Adrenal gland (tissue), 12 donors: ENCODE measurements around the gene KDM4B. TPM values are rescaled to one million over a fixed set of nuclear protein-coding genes. Genes with fewer than 3 reads are reported as not detected.
"Not testable (repeated sequence)": the region's sequence is repeated elsewhere in the genome, so short reads cannot be mapped to it uniquely, and the experiment has no call there.

Experiments
- DNase-seq, 7 donors: peaks; one replicate each; pipeline ENCODE4 v3.0.0-alpha.2; 2019 to 2020
- H3K27ac ChIP-seq, 5 donors: fragments of 200-600 bp; sonication (generic) in 4 of 5; 1 replicate in 3 of 5; 2 replicates in 2 of 5; pipeline versions ENCODE4 v1.5.1 to v1.8.0; 2016 to 2020; ENCODE audit warnings: mild to moderate bottlenecking in 1 of 5
- H3K27me3 ChIP-seq: fragments of 200-600 bp; 2 replicates; pipeline ENCODE4 v1.8.0; 2021
- H3K36me3 ChIP-seq, 2 donors: fragments of 200-600 bp; replicated peaks in 1 of 2; 1 replicate in 1 of 2; 2 replicates in 1 of 2; pipeline versions ENCODE4 v1.5.1 to v1.8.0; 2018 to 2022
- H3K4me1 ChIP-seq, 2 donors: fragments of 200-600 bp; replicated peaks in 1 of 2; 1 replicate in 1 of 2; 2 replicates in 1 of 2; pipeline versions ENCODE4 v1.5.1 to v1.8.0; 2018 to 2021
- H3K4me3 ChIP-seq, 4 donors: fragments of 200-600 bp; sonication (generic) in 3 of 4; one replicate each; pipeline ENCODE4 v1.5.1; 2016 to 2018
- H3K9me3 ChIP-seq, 3 donors: fragments of 200-600 bp; sonication (generic) in 1 of 3; replicated peaks in 1 of 3; 1 replicate in 2 of 3; 2 replicates in 1 of 3; pipeline versions ENCODE4 v1.5.1 to v1.8.0; 2016 to 2021
- POLR2A ChIP-seq, 2 donors: fragments of 450-650 bp; IDR thresholded peaks; one replicate each; pipeline ENCODE4 v1.6.1; 2017; ENCODE audit warnings: antibody characterized with exemption in 2 of 2, mild to moderate bottlenecking in 2 of 2, moderate library complexity in 1 of 2
- WGBS, 4 donors: extraction: QIAGEN DNeasy Blood & Tissue Kit in 2 of 4; methylation state at CpG; one replicate each; pipeline versions ENCODE4 v1.1.5 to v1.1.7; 2013 to 2017; 5-methylcytosine and 5-hydroxymethylcytosine counted together
- intact Hi-C, 2 donors: fragments of 100-400 bp; cut with DNase I; formaldehyde crosslinking; loops; one replicate each; pipeline versions ENCODE4 v1.14.1 to v1.15.0; 2022 to 2023
- polyA plus RNA-seq, 3 donors: library from polyadenylated mRNA; stranded (reverse); fragments of 200-250 nt in 2 of 3; fragments of 350-450 nt in 1 of 3; fragmentation: Illumina TruSeq in 1 of 3; extraction: RNeasy Lipid Tissue Mini Kit (QIAGEN cat#74804) in 1 of 3; gene quantifications; one replicate each; pipeline ENCODE4 v1.2.3, GENCODE V29; 2013 to 2014
- total RNA-seq, 9 donors: library from RNA; depleted of rRNA in 4 of 9; stranded (reverse); fragments of >200 nt in 4 of 9; fragments of 120-200 nt in 1 of 9; fragmentation: NEBNext Ultra II Directional in 1 of 9; extraction: Animal tissue kit (Norgen Biotek cat#: 25700) in 1 of 9; gene quantifications; one replicate each; pipeline versions ENCODE4 v1.1.0 to v1.2.4, GENCODE V29; 2013 to 2023
- TF ChIP-seq, protein P1 (sequence below), 6 experiments: fragments of 450-650 bp in 4 of 6; fragments of 200-600 bp in 2 of 6; sonication (generic) in 1 of 6; IDR thresholded peaks; 1 replicate in 5 of 6; 2 replicates in 1 of 6; pipeline versions ENCODE4 v1.5.1 to v1.8.0; 2016 to 2021; ENCODE audit warnings: antibody characterized with exemption in 6 of 6, mild to moderate bottlenecking in 2 of 6, moderate library complexity in 1 of 6
- donor health status: healthy with polysubstance abuse.
- donor health status: Bipolar disorder and iron deficiency.
- donor health status: DM: yes; HTN: yes; CAD: no.
- donor health status: DM: no; HTN: no; CAD: no.
- donor health status: DM: no; HTN: no; CAD: no.
- donor health status: DM: yes; HTN: yes; CAD: no.

KDM4B gene
- total and polyA plus RNA-seq, 12 donors, result 9.8 to 65.1 (median 39.9) TPM

DNA sequence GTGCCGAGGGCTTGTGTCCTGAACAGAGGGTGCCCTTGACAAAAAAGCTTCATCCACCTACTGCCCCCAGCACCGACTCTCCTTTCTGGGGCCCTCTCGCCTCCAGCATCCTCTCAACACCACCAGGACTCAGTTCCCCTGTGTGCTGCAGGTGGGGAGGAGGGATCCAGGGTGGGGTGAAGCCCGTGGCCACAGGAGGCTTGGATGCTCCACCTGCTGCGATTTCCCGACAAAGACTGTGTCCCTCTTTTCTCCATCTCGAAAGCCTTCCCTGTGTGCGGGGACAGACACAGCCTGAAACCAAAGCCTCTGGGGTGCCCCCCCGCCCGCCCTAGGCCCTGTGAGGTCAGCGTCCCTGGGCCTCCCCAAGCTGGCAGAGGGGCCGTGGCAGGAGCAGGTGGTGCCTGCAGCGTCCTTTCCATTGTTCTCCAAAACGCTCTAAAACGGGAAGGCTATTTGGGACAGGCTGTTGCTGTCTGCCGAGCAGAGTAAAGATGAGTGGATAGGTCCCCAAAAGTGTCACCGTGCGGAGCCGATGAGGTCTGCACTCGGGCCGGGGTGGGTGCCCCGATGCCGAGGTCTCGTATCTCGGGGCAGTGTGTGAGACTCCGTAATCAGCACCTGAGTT, 186.0 kb downstream of the KDM4B start:
- Histone ChIP-seq H3K36me3 (peaks cover 0 to 19% of the 10 kb centered on the region in 2 donors), H3K27me3 (no peaks in the 10 kb centered on the region), H3K27ac (no peak overlapping the region), H3K9me3 (no peaks in the 10 kb centered on the region), H3K4me3 (no peak overlapping the region), H3K4me1 (no peaks in the 10 kb centered on the region)
- DNase-seq, result peak in 1 of 7 donors; percentile 6
- no peak for TF ChIP-seq POLR2A (IDR thresholded peaks at IDR 0.05)
- TF ChIP-seq, protein P1, sequence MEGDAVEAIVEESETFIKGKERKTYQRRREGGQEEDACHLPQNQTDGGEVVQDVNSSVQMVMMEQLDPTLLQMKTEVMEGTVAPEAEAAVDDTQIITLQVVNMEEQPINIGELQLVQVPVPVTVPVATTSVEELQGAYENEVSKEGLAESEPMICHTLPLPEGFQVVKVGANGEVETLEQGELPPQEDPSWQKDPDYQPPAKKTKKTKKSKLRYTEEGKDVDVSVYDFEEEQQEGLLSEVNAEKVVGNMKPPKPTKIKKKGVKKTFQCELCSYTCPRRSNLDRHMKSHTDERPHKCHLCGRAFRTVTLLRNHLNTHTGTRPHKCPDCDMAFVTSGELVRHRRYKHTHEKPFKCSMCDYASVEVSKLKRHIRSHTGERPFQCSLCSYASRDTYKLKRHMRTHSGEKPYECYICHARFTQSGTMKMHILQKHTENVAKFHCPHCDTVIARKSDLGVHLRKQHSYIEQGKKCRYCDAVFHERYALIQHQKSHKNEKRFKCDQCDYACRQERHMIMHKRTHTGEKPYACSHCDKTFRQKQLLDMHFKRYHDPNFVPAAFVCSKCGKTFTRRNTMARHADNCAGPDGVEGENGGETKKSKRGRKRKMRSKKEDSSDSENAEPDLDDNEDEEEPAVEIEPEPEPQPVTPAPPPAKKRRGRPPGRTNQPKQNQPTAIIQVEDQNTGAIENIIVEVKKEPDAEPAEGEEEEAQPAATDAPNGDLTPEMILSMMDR (IDR thresholded peaks at IDR 0.05), result no peak
- 86 to 92% (median 88%) methylated on average over 21 to 26 of the region's 26 CpGs for WGBS, 4 donors
- intact Hi-C loops, result no loop called here

DNA sequence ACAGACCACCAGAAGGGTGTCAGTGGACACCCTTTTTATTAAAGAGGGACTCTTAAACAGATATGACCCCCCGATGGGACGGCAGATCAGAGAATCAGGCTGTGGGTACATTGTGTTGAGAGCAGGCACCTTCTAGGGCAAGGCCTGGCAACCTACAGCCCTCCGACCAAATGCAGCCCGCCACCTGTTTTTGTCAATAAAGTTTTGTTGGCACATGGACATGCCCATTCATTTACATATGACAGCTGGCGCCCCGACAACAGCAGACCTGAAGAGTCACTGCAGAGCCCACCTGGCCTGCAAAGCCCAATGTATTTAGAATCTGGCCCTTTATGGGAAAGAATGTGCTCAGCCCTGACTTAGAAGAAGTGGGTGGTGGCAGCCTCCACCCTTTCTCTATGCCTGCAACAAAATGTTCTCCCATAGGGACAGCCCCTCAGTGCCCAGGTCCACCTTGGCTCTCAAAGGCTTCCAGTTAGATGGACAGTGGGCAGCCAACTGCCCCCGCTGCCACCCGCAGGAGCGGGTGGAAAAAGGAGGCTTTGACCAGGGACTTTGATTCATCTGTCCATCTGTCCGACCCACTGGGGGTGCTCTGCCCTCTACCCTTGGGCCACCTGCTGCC, 186.8 kb downstream of the KDM4B start:
- no peaks in the 10 kb centered on the region for H3K4me1 ChIP-seq
- H3K36me3 ChIP-seq, result peaks cover 0 to 15% of the 10 kb centered on the region in 2 donors
- WGBS, 4 donors, result 85 to 96% (median 89%) methylated on average over 5 to 10 of the region's 10 CpGs
- H3K9me3 ChIP-seq, result no peaks in the 10 kb centered on the region
- DNase-seq, result peak in 1 of 7 donors; percentile 7
- TF ChIP-seq, protein P1 (IDR thresholded peaks at IDR 0.05), result no peak
- TF ChIP-seq POLR2A (IDR thresholded peaks at IDR 0.05), result no peak
- intact Hi-C loops, result no loop called here
- no peak overlapping the region for H3K4me3 ChIP-seq
- no peaks in the 10 kb centered on the region for H3K27me3 ChIP-seq
- no peak overlapping the region for H3K27ac ChIP-seq

DNA sequence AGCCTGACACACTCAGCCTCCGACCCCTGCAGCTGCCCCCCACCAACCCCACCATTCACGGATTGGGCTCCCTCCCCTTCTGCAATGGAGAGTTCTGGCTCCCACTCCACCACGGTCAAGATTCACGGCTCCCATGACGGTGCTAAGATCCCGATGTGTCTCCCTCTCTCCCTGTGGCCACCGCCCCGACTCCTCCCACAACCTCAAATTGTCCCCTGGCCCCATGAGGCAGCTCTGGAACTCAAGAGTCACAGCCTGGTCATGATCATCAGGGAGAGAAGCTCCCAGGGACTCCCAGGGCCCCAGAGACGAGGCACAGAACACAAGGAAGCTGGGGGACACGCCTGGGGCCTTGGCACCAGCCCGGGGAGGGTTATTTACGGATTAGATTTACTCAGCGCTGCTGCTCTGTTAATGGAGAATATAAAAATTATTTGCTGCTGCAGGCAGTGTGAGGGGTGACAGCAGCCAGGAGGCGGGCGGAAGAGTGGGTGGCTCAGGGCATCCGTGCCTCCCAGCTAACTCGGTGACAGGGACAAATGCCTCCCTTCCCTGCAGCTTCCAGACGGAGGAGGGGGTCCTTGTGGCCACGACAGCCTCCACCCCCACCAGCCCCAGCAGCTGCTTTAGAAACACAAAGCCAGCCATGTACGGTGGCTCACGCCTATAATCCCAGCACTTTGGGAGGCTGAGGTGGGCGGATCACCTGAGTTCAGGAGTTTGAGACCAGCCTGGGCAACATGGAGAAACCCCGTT, 187.5 kb downstream of the KDM4B start:
- H3K4me3 ChIP-seq, result no peak overlapping the region
- no peak overlapping the region for H3K27ac ChIP-seq
- TF ChIP-seq, protein P1 (IDR thresholded peaks at IDR 0.05), result no peak
- TF ChIP-seq POLR2A (IDR thresholded peaks at IDR 0.05), result no peak
- intact Hi-C loops, result no loop called here
- no peaks in the 10 kb centered on the region for H3K27me3 ChIP-seq
- 47 to 57% (median 50%) methylated on average over 16 to 23 of the region's 23 CpGs for WGBS, 4 donors
- no peaks in the 10 kb centered on the region for H3K4me1 ChIP-seq
- H3K36me3 ChIP-seq, result peaks cover 0 to 9% of the 10 kb centered on the region in 2 donors
- H3K9me3 ChIP-seq, result no peaks in the 10 kb centered on the region
- peak in 1 of 7 donors; percentile 41 for DNase-seq

DNA sequence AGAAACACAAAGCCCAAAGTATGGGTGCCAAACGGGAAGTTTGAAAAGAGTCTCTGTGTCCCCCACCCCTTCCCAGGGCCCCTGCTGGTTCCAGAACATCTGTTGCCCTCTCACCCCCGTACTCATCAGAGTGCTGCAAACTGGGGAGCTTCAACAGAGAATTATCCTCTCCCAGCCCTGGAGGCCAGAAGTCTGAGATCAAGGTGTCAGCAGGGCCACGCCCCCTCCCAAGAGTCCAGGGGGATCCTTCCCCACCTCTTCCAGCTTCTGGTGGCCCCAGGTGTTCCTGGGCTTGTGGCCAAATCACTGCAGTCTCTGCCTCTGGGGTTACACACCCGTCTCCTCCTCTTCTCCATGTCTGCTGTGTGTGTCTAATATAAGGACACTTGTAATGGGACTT, 188.3 kb downstream of the KDM4B start:
- H3K4me3 ChIP-seq, result no peak overlapping the region
- intact Hi-C loops, result no loop called here
- H3K9me3 ChIP-seq, result no peaks in the 10 kb centered on the region
- WGBS, 4 donors, result 60 to 83% (median 75%) methylated on average over 4 of the region's 4 CpGs
- H3K27me3 ChIP-seq, result no peaks in the 10 kb centered on the region
- H3K36me3 ChIP-seq, result peaks cover 0 to 1% of the 10 kb centered on the region in 2 donors
- no peak overlapping the region for H3K27ac ChIP-seq
- no peaks in the 10 kb centered on the region for H3K4me1 ChIP-seq
- TF ChIP-seq POLR2A (IDR thresholded peaks at IDR 0.05), result no peak
- TF ChIP-seq, protein P1 (IDR thresholded peaks at IDR 0.05), result no peak
- DNase-seq, result no peak

DNA sequence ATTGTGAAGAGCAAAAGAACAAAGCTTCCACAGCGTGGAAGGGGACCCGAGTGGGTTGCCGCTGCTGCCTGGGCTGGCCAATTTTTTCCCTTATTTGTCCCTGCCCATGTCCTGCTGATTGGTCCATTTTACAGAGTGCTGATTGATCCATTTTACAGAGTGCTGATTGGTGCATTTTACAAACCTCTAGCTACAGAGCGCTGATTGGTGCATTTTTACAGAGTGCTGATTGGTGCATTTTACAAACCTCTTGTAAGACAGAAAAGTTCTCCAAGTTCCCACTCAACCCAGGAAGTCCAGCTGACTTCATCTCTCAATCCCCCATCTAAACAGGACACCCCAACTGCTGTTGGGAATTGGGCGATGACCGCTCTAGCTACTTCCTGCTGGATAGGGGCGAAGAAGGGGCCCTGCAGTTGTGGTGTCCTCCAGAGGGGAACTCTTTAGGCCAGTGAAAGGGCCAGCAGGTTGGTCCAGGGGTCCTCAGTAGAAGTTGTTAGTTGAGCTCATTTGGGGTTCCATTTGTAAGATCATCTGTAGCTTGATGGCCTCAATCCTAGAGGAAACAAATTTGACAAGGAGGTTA, 189.7 kb downstream of the KDM4B start:
- WGBS, 4 donors, result 94 to 98% (median 97%) methylated on average over 7 of the region's 7 CpGs

DNA sequence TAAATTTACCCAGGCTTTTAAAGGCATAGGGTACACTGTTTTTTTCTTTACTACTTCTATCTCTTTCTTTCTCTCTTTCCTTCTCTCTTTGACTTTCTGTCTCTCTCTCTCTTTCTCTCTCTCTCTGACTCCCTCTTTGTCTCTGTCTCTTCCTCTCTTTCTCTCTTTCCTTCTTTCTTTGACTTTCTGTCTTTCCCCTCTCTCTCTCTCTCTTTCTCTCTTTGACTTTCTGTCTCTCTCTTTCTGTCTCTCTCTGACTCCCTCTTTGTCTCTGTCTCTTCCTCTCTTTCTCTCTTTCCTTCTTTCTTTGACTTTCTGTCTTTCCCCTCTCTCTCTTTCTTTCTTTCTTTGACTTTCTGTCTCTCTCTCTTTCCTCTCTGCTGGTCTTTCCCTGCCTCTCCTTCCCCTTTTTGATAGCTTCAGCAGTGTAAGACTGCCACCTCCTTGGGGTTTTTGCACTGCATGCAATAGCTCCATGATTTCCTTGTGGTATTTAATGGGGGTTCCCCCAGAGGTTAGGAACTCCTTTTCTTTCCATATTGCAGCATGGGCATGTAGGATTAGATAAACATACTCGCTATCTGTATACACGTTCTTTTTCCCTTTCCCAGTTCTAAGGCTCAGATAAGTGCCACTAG, 191.4 kb downstream of the KDM4B start:
- intact Hi-C loops, result not testable (repeated sequence)

More for the DNA sequence above, 189.7 kb downstream of the KDM4B start:
- H3K27ac ChIP-seq, H3K9me3 ChIP-seq, H3K4me1 ChIP-seq, DNase-seq, intact Hi-C loops, H3K4me3 ChIP-seq, H3K36me3 ChIP-seq, H3K27me3 ChIP-seq: not testable (repeated sequence)

More for the DNA sequence above, 191.4 kb downstream of the KDM4B start:
- H3K4me3 ChIP-seq, H3K4me1 ChIP-seq, H3K27me3 ChIP-seq, H3K27ac ChIP-seq, H3K9me3 ChIP-seq, H3K36me3 ChIP-seq, DNase-seq: not testable (repeated sequence)
- 77 to 92% (median 85%) methylated on average over 2 of the region's 2 CpGs for WGBS, 4 donors
